Mesothelial cell of epicardium (in vitro differentiated cells): Measurements from ENCODE around the gene CTDSP2. TPM values are rescaled to one million over a fixed set of nuclear protein-coding genes. Genes with fewer than 3 reads are reported as not detected.
"Not testable (repeated sequence)": the region's sequence is repeated elsewhere in the genome, so short reads cannot be mapped to it uniquely, and the experiment has no call there.

ENCODE experiments used
- DNase-seq, 2 experiments: peaks; one replicate each; pipeline ENCODE4 v3.0.0; 2021; ENCODE audit warnings: low spot score in 2 of 2; ENCODE audit not compliant: unreplicated experiment in 2 of 2
- H3K27ac Mint-ChIP-seq: 2 replicates; pipeline ENCODE4 v1.8.0; 2021; ENCODE audit warnings: mixed read lengths
- H3K27me3 Mint-ChIP-seq: 2 replicates; pipeline ENCODE4 v1.8.0; 2021; ENCODE audit warnings: low read depth, mixed read lengths
- H3K36me3 Mint-ChIP-seq: 2 replicates; pipeline ENCODE4 v1.8.0; 2021; ENCODE audit warnings: mixed read lengths
- H3K4me1 Mint-ChIP-seq: 2 replicates; pipeline ENCODE4 v1.8.0; 2021; ENCODE audit warnings: mixed read lengths
- H3K4me3 Mint-ChIP-seq: 2 replicates; pipeline ENCODE4 v1.8.0; 2021; ENCODE audit warnings: mild to moderate bottlenecking, moderate library complexity, mixed read lengths
- H3K9me3 Mint-ChIP-seq: 2 replicates; pipeline ENCODE4 v1.8.0; 2021; ENCODE audit warnings: mixed read lengths
- CTCF ChIP-seq: fragments of 200-600 bp; sonication (generic); IDR thresholded peaks from one replicate; pipeline ENCODE4 v1.5.0; 2021; ENCODE audit warnings: antibody characterized with exemption; ENCODE audit not compliant: unreplicated experiment
- total RNA-seq: library from RNA; stranded (reverse); gene quantifications from 3 replicates; pipeline ENCODE4 v1.2.1, GENCODE V29; 2021

CTDSP2 gene
- total RNA-seq, 1 donor from 2014 or later = 210 TPM

DNA sequence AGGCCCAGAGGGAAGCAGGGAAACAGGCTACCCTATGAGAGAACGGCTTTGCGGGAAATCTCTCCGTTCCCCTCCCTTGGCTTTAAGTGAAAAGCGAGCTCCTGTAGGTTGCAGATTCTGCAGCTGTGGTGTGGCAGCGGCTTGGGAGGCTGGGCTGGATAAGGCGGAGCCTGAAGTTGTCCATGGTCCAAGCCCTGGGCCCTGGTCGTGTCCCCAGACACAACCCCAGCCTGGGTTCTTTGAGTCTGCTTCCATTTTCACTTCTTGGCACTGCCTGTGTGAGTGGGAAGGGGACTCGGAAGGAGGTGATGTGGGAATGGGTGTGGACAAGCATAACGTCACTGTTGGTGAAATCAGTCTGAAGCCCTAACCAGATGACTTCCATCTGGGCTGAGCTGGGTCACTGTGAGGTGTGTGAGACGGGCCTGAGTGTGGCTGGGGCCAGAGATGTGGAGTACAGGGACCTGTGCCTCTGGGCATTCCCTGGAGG lies 43.0 kb upstream of the CTDSP2 start:
- no peak for DNase-seq

GRCh38 chr12:57888409-57889157 lies 42.1 kb upstream of the CTDSP2 start:
- Mint-ChIP-seq H3K27me3 (no peaks in the 10 kb centered on the region), H3K4me1 (peaks cover 54% of the 10 kb centered on the region), H3K27ac (peak overlapping the region; percentile 56), H3K9me3 (peaks cover 7% of the 10 kb centered on the region), H3K36me3 (peaks cover 4% of the 10 kb centered on the region), H3K4me3 (peak overlapping the region; percentile 21)
- no peak for TF ChIP-seq CTCF
- DNase-seq = no peak

More for the DNA sequence above, 43.0 kb upstream of the CTDSP2 start:
- H3K36me3 Mint-ChIP-seq = no peaks in the 10 kb centered on the region
- H3K9me3 Mint-ChIP-seq = peaks cover 3% of the 10 kb centered on the region
- H3K27ac Mint-ChIP-seq = peak overlapping the region; percentile 95
- TF ChIP-seq CTCF = no peak
- H3K4me3 Mint-ChIP-seq = no peak overlapping the region
- H3K4me1 Mint-ChIP-seq = peaks cover 63% of the 10 kb centered on the region
- H3K27me3 Mint-ChIP-seq = no peaks in the 10 kb centered on the region

DNA sequence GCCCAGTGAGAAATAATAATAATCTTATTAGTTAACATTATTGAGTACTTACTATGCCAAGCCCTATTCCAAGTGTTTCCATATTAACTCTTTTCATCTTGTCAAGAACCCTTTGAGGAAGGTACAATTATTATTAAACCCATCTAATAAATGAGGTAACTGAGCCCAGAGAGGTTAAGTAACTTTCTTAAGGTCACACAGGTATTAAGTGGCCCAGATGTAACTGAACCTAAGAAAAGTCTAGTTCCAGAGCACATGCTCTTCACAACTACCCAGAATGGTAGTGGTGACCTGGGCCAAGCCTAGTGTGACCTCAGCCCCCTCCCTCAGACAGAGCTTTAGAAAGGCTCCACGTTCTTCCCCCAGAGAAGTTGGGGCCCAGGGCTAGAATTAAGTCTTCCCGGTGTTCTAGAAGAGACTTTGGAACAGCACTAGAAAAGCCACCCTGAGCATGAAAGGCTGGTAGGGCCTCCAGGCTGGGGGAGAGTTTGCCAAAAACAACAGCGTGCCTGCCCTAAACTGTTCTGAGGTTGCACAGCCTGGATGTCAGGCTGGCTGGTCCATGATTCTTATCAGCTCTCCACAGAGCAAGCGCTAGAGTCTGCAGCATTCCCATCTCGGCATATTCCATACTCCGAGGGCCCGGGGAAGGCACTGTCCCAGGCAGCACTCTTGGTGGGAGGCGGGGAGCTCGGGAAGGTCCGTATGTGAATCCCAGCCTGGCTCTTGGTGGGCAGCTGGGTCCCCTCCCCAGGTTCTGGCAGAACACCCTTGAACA lies 41.3 kb upstream of the CTDSP2 start:
- H3K9me3 Mint-ChIP-seq = peaks cover 15% of the 10 kb centered on the region
- no peak overlapping the region for H3K4me3 Mint-ChIP-seq
- H3K36me3 Mint-ChIP-seq = peaks cover 4% of the 10 kb centered on the region
- no peaks in the 10 kb centered on the region for H3K27me3 Mint-ChIP-seq
- TF ChIP-seq CTCF = no peak
- H3K4me1 Mint-ChIP-seq = peaks cover 48% of the 10 kb centered on the region
- peak overlapping the region; percentile 48 for H3K27ac Mint-ChIP-seq
- no peak for DNase-seq

- not testable (repeated sequence) for DNase-seq, H3K36me3 Mint-ChIP-seq, H3K4me3 Mint-ChIP-seq, H3K27me3 Mint-ChIP-seq
- H3K27ac Mint-ChIP-seq = peak overlapping the region; percentile 24
- peaks cover 40% of the 10 kb centered on the region for H3K4me1 Mint-ChIP-seq
- peaks cover 17% of the 10 kb centered on the region for H3K9me3 Mint-ChIP-seq
Measured at GRCh38 chr12:57886964-57887363, 40.4 kb upstream of the CTDSP2 start.

- Mint-ChIP-seq H3K4me1 (peaks cover 36% of the 10 kb centered on the region), H3K36me3 (peaks cover 4% of the 10 kb centered on the region), H3K27me3 (peaks cover 2% of the 10 kb centered on the region), H3K9me3 (peaks cover 17% of the 10 kb centered on the region), H3K27ac (peak overlapping the region; percentile 24), H3K4me3 (no peak overlapping the region)
- no peak for DNase-seq
- no peak for TF ChIP-seq CTCF
Measured at GRCh38 chr12:57886542-57886941, 40.0 kb upstream of the CTDSP2 start.

- Mint-ChIP-seq H3K27me3 (peaks cover 2% of the 10 kb centered on the region), H3K4me3 (no peak overlapping the region), H3K36me3 (peaks cover 4% of the 10 kb centered on the region), H3K4me1 (peaks cover 27% of the 10 kb centered on the region), H3K9me3 (peaks cover 17% of the 10 kb centered on the region), H3K27ac (no peak overlapping the region)
- no peak for DNase-seq
- no peak for TF ChIP-seq CTCF
Measured at GRCh38 chr12:57885207-57885606, 38.7 kb upstream of the CTDSP2 start.
